Activated CD8-positive, alpha-beta memory T cell treated with anti-CD3 and anti-CD28 coated beads, Interleukin-2, amount 10 ng/mL, durations not matched to agents 7 days and 5 days (primary cell): ENCODE results near the gene PCSK2. TPM values are rescaled to one million over a fixed set of nuclear protein-coding genes. Genes with fewer than 3 reads are reported as not detected.

Experiments
- ATAC-seq: fragments of 150-1000 bp; cut with Tn5 transposase; one replicate; pipeline ENCODE4 v1.10.0; 2021; ENCODE audit warnings: moderate library complexity
- CTCF ChIA-PET: fragments of 350-600 bp; sonication (Branson Sonifier 250); formaldehyde crosslinking; loops from one replicate; lab custom pipeline; 2021; ENCODE audit warnings: antibody characterized with exemption; lab: Charles Lee
- DNase-seq: peaks from one replicate; pipeline ENCODE4 v3.0.0-alpha.2; 2020
- H3K27ac Mint-ChIP-seq: one replicate; pipeline ENCODE4 v1.8.0; 2021; ENCODE audit warnings: mild to moderate bottlenecking, mixed read lengths
- H3K27me3 Mint-ChIP-seq: one replicate; pipeline ENCODE4 v1.8.0; 2021; ENCODE audit warnings: mixed read lengths
- H3K36me3 Mint-ChIP-seq: one replicate; pipeline ENCODE4 v1.8.0; 2021; ENCODE audit warnings: mild to moderate bottlenecking, mixed read lengths
- H3K4me1 Mint-ChIP-seq: one replicate; pipeline ENCODE4 v1.8.0; 2021; ENCODE audit warnings: mixed read lengths
- H3K4me3 Mint-ChIP-seq: one replicate; pipeline ENCODE4 v1.8.0; 2021; ENCODE audit warnings: mild to moderate bottlenecking, moderate library complexity, mixed read lengths
- H3K9me3 Mint-ChIP-seq: one replicate; pipeline ENCODE4 v1.8.0; 2022; ENCODE audit warnings: low read depth, mixed read lengths
- total RNA-seq, 2 experiments: library from RNA; stranded (reverse); gene quantifications; one replicate each; pipeline ENCODE4 v1.2.3, GENCODE V29; 2021

PCSK2 gene
- total RNA-seq, 2 experiments from 2014 or later = not detected

GRCh38 chr20:17480696-17481095, 253.9 kb downstream of the PCSK2 start:
- ATAC-seq (no peak), DNase-seq (no peak)
- no peaks in the 10 kb centered on the region for H3K36me3 Mint-ChIP-seq
- no peak overlapping the region for H3K4me3 Mint-ChIP-seq
- no peaks in the 10 kb centered on the region for H3K9me3 Mint-ChIP-seq
- H3K4me1 Mint-ChIP-seq = no peaks in the 10 kb centered on the region
- CTCF ChIA-PET = no interaction called here
- no peak overlapping the region for H3K27ac Mint-ChIP-seq
- H3K27me3 Mint-ChIP-seq = peaks cover 9% of the 10 kb centered on the region

GRCh38 chr20:17481661-17482060, 254.8 kb downstream of the PCSK2 start:
- H3K36me3 Mint-ChIP-seq = no peaks in the 10 kb centered on the region
- no peaks in the 10 kb centered on the region for H3K9me3 Mint-ChIP-seq
- no peak overlapping the region for H3K27ac Mint-ChIP-seq
- CTCF ChIA-PET = no interaction called here
- DNase-seq = no peak
- H3K4me1 Mint-ChIP-seq = no peaks in the 10 kb centered on the region
- H3K4me3 Mint-ChIP-seq = no peak overlapping the region
- H3K27me3 Mint-ChIP-seq = peaks cover 14% of the 10 kb centered on the region
- ATAC-seq = no peak

- H3K4me3 Mint-ChIP-seq = no peak overlapping the region
- H3K4me1 Mint-ChIP-seq = no peaks in the 10 kb centered on the region
- no peaks in the 10 kb centered on the region for H3K9me3 Mint-ChIP-seq
- ATAC-seq (no peak), DNase-seq (no peak)
- CTCF ChIA-PET = no interaction called here
- H3K27me3 Mint-ChIP-seq = peaks cover 21% of the 10 kb centered on the region
- no peaks in the 10 kb centered on the region for H3K36me3 Mint-ChIP-seq
- H3K27ac Mint-ChIP-seq = no peak overlapping the region
Measured at GRCh38 chr20:17482536-17482935, 255.7 kb downstream of the PCSK2 start.

- Mint-ChIP-seq H3K27ac (no peak overlapping the region), H3K27me3 (peaks cover 22% of the 10 kb centered on the region), H3K36me3 (no peaks in the 10 kb centered on the region), H3K4me1 (no peaks in the 10 kb centered on the region), H3K9me3 (no peaks in the 10 kb centered on the region), H3K4me3 (no peak overlapping the region)
- CTCF ChIA-PET = no interaction called here
- DNase-seq (no peak), ATAC-seq (no peak)
Measured at GRCh38 chr20:17485017-17485416, 258.2 kb downstream of the PCSK2 start.

- CTCF ChIA-PET = no interaction called here
- DNase-seq (no peak), ATAC-seq (no peak)
- Mint-ChIP-seq H3K4me3 (no peak overlapping the region), H3K36me3 (no peaks in the 10 kb centered on the region), H3K9me3 (no peaks in the 10 kb centered on the region), H3K27me3 (peaks cover 19% of the 10 kb centered on the region), H3K4me1 (no peaks in the 10 kb centered on the region), H3K27ac (no peak overlapping the region)
Measured at GRCh38 chr20:17488916-17489600, 262.2 kb downstream of the PCSK2 start.

GRCh38 chr20:17490501-17490900, 263.7 kb downstream of the PCSK2 start:
- DNase-seq (no peak), ATAC-seq (no peak)
- Mint-ChIP-seq H3K4me1 (no peaks in the 10 kb centered on the region), H3K36me3 (no peaks in the 10 kb centered on the region), H3K27ac (no peak overlapping the region), H3K27me3 (peaks cover 15% of the 10 kb centered on the region), H3K9me3 (no peaks in the 10 kb centered on the region), H3K4me3 (no peak overlapping the region)
- CTCF ChIA-PET = no interaction called here

GRCh38 chr20:17491041-17491440, 264.2 kb downstream of the PCSK2 start:
- no peak overlapping the region for H3K4me3 Mint-ChIP-seq
- no peak for ATAC-seq
- H3K9me3 Mint-ChIP-seq = no peaks in the 10 kb centered on the region
- no peaks in the 10 kb centered on the region for H3K4me1 Mint-ChIP-seq
- no peak overlapping the region for H3K27ac Mint-ChIP-seq
- DNase-seq = no peak
- H3K36me3 Mint-ChIP-seq = no peaks in the 10 kb centered on the region
- H3K27me3 Mint-ChIP-seq = peaks cover 14% of the 10 kb centered on the region
- CTCF ChIA-PET = interaction anchor here (5.0 kb wide), 1 partner anchor 14 kb away, joined by 19 read pairs; no protein-coding TSS in a partner anchor

GRCh38 chr20:17491488-17491887, 264.6 kb downstream of the PCSK2 start:
- DNase-seq = peak; percentile 34
- Mint-ChIP-seq H3K4me1 (no peaks in the 10 kb centered on the region), H3K4me3 (no peak overlapping the region), H3K9me3 (no peaks in the 10 kb centered on the region), H3K27me3 (peaks cover 14% of the 10 kb centered on the region), H3K36me3 (no peaks in the 10 kb centered on the region), H3K27ac (no peak overlapping the region)
- CTCF ChIA-PET = interaction anchor here (5.0 kb wide), 1 partner anchor 13 kb away, joined by 19 read pairs; no protein-coding TSS in a partner anchor
- ATAC-seq = no peak

GRCh38 chr20:17493173-17493572, 266.3 kb downstream of the PCSK2 start:
- Mint-ChIP-seq H3K4me3 (no peak overlapping the region), H3K27ac (no peak overlapping the region), H3K36me3 (no peaks in the 10 kb centered on the region), H3K27me3 (peaks cover 5% of the 10 kb centered on the region), H3K4me1 (no peaks in the 10 kb centered on the region), H3K9me3 (no peaks in the 10 kb centered on the region)
- CTCF ChIA-PET = interaction anchor here (5.0 kb wide), 1 partner anchor 12 kb away, joined by 19 read pairs; no protein-coding TSS in a partner anchor
- no peak for DNase-seq
- no peak for ATAC-seq

GRCh38 chr20:17494201-17494600, 267.4 kb downstream of the PCSK2 start:
- H3K27me3 Mint-ChIP-seq = peaks cover 3% of the 10 kb centered on the region
- CTCF ChIA-PET = interaction anchor here (5.0 kb wide), 1 partner anchor 11 kb away, joined by 19 read pairs; no protein-coding TSS in a partner anchor
- no peak overlapping the region for H3K27ac Mint-ChIP-seq
- H3K36me3 Mint-ChIP-seq = no peaks in the 10 kb centered on the region
- H3K4me3 Mint-ChIP-seq = no peak overlapping the region
- no peaks in the 10 kb centered on the region for H3K4me1 Mint-ChIP-seq
- no peak for ATAC-seq
- DNase-seq = peak; percentile 32
- H3K9me3 Mint-ChIP-seq = no peaks in the 10 kb centered on the region

- DNase-seq = peak; percentile 23
- Mint-ChIP-seq H3K36me3 (no peaks in the 10 kb centered on the region), H3K27ac (no peak overlapping the region), H3K4me1 (no peaks in the 10 kb centered on the region), H3K4me3 (no peak overlapping the region), H3K27me3 (peaks cover 3% of the 10 kb centered on the region), H3K9me3 (no peaks in the 10 kb centered on the region)
- no peak for ATAC-seq
- CTCF ChIA-PET = interaction anchor here (5.0 kb wide), 1 partner anchor 9 kb away, joined by 19 read pairs; no protein-coding TSS in a partner anchor
Measured at GRCh38 chr20:17495826-17496225, 269.0 kb downstream of the PCSK2 start.

GRCh38 chr20:17497821-17498580, 271.2 kb downstream of the PCSK2 start:
- CTCF ChIA-PET = interaction anchor here (1.2 kb wide), 1 partner anchor 442 kb away, joined by 3 read pairs; no protein-coding TSS in a partner anchor

GRCh38 chr20:17498641-17499040, 271.8 kb downstream of the PCSK2 start:
- Mint-ChIP-seq H3K9me3 (no peaks in the 10 kb centered on the region), H3K27ac (no peak overlapping the region), H3K27me3 (peaks cover 3% of the 10 kb centered on the region), H3K4me1 (peaks cover 11% of the 10 kb centered on the region), H3K36me3 (no peaks in the 10 kb centered on the region), H3K4me3 (no peak overlapping the region)
- CTCF ChIA-PET = interaction anchor here (0.6 to 1.2 kb wide), 2 partner anchors 10 to 442 kb away, joined by 3 read pairs; no protein-coding TSS in a partner anchor
- ATAC-seq (no peak), DNase-seq (peak; percentile 18)

More at GRCh38 chr20:17497821-17498580, 271.2 kb downstream of the PCSK2 start:
- H3K4me3 Mint-ChIP-seq = no peak overlapping the region
- H3K4me1 Mint-ChIP-seq = peaks cover 6% of the 10 kb centered on the region
- no peaks in the 10 kb centered on the region for H3K9me3 Mint-ChIP-seq
- H3K36me3 Mint-ChIP-seq = no peaks in the 10 kb centered on the region
- no peak overlapping the region for H3K27ac Mint-ChIP-seq
- H3K27me3 Mint-ChIP-seq = peaks cover 3% of the 10 kb centered on the region
- peak; percentile 38 for DNase-seq
- no peak for ATAC-seq
